Fibroblast of upper back skin (primary cell): ENCODE measurements around the gene FMNL3.

Experiments
- DNase-seq: peaks from one replicate; pipeline ENCODE4 v3.0.0-alpha.2; 2013

Gene FMNL3

GRCh38 chr12:49673446-49674317, 33.5 kb downstream of the FMNL3 start:
- DNase-seq = peak; percentile 94

GRCh38 chr12:49672301-49673217, 34.6 kb downstream of the FMNL3 start:
- no peak for DNase-seq

- no peak for DNase-seq
Observed at GRCh38 chr12:49671031-49671765, 36.0 kb downstream of the FMNL3 start.

- DNase-seq = no peak
Observed at GRCh38 chr12:49669796-49670195, 37.4 kb downstream of the FMNL3 start.

- peak; percentile 60 for DNase-seq
Observed at GRCh38 chr12:49667325-49668090, 39.7 kb downstream of the FMNL3 start.

- no peak for DNase-seq
Observed at GRCh38 chr12:49666176-49666575, 41.0 kb downstream of the FMNL3 start.

- DNase-seq = peak; percentile 62
Observed at GRCh38 chr12:49665384-49665783, 41.8 kb downstream of the FMNL3 start.

- DNase-seq = no peak
Observed at GRCh38 chr12:49664591-49665239, 42.5 kb downstream of the FMNL3 start.

GRCh38 chr12:49664167-49664566, 43.0 kb downstream of the FMNL3 start:
- no peak for DNase-seq

GRCh38 chr12:49662998-49663843, 44.0 kb downstream of the FMNL3 start:
- peak; percentile 92 for DNase-seq

GRCh38 chr12:49661746-49662145, 45.5 kb downstream of the FMNL3 start:
- no peak for DNase-seq

- no peak for DNase-seq
Observed at GRCh38 chr12:49661191-49661590, 46.0 kb downstream of the FMNL3 start.

GRCh38 chr12:49659753-49660152, 47.5 kb downstream of the FMNL3 start:
- DNase-seq = no peak

- DNase-seq = no peak
Observed at GRCh38 chr12:49658276-49658675, 48.9 kb downstream of the FMNL3 start.

- no peak for DNase-seq
Observed at GRCh38 chr12:49655595-49656236, 51.5 kb downstream of the FMNL3 start.

GRCh38 chr12:49654715-49655114, 52.5 kb downstream of the FMNL3 start:
- DNase-seq = no peak

- DNase-seq = no peak
Observed at GRCh38 chr12:49652921-49653520, 54.2 kb downstream of the FMNL3 start.

- no peak for DNase-seq
Observed at GRCh38 chr12:49651855-49652254, 55.4 kb downstream of the FMNL3 start.

- DNase-seq = no peak
Observed at GRCh38 chr12:49649892-49650291, 57.3 kb downstream of the FMNL3 start.

- DNase-seq = no peak
Observed at GRCh38 chr12:49649445-49649844, 57.8 kb downstream of the FMNL3 start.
